Measurements from ENCODE around the gene FHL3. TPM values are rescaled to one million over a fixed set of nuclear protein-coding genes. Genes with fewer than 3 reads are reported as not detected.

The FHL3 gene
- total and polyA plus RNA-seq, 9 of the 15 experiments (the other 6 are each of a cell fraction or from before 2014, with no cell fraction given), result 6.1 to 144 (median 34.1) TPM

GRCh38 chr1:38012363-38013226 is 7.3 kb upstream of the FHL3 start, which contains the start of gene UTP11 (continued):
- TF ChIP-seq ZNF277 (CRISPR knock-in tag; IDR thresholded peaks at IDR 0.05; ENCODE audit: borderline replicate concordance), result no peak
- peak; percentile 79 for TF ChIP-seq BACH1 (tag; IDR thresholded peaks at IDR 0.05)
- no peak for TF ChIP-seq MAFK (IDR thresholded peaks at IDR 0.05; ENCODE audit: low read length)
- TF ChIP-seq CEBPG (CRISPR knock-in tag; IDR thresholded peaks at IDR 0.05), result peak; percentile 65
- peak in 1 of 2 experiments; percentile 58; a peak in 2 of 4 replicates for TF ChIP-seq CEBPG (tag; conservative IDR thresholded peaks at IDR 0.05 in 1 of 2, IDR thresholded peaks at IDR 0.05 in 1 of 2)
- peak; percentile 72 for TF ChIP-seq PTTG1 (tag; IDR thresholded peaks at IDR 0.05; ENCODE audit: low read depth)
- no peak for TF ChIP-seq ZNF699 (CRISPR knock-in tag; IDR thresholded peaks at IDR 0.05; ENCODE audit: insufficient replicate concordance)
- peak in 1 of 2 experiments; percentile 97; a peak in 2 of 4 replicates for TF ChIP-seq ARNT (IDR thresholded peaks at IDR 0.05)
- no peak for TF ChIP-seq ZNF778 (CRISPR knock-in tag; IDR thresholded peaks at IDR 0.05)
- TF ChIP-seq ZNF175 (CRISPR knock-in tag; IDR thresholded peaks at IDR 0.05; ENCODE audit: low read depth), result peak; percentile 99
- peak; percentile 74 for TF ChIP-seq FOSL1 (tag; conservative IDR thresholded peaks at IDR 0.05)
- 0 out of 2 replicates have a peak, but pooled peaks have one; percentile 20 for TF ChIP-seq ARID3A (IDR thresholded peaks at IDR 0.05; ENCODE audit: borderline replicate concordance, low read depth, low read length)
- TF ChIP-seq RNF219 (CRISPR knock-in tag; IDR thresholded peaks at IDR 0.05), result no peak
- peak; percentile 69; the same call in 1 of the 2 replicates for TF ChIP-seq ETV5 (CRISPR knock-in tag; IDR thresholded peaks at IDR 0.05; ENCODE audit: low read depth)
- TF ChIP-seq ZNF561 (CRISPR knock-in tag; conservative IDR thresholded peaks at IDR 0.05), result peak; percentile 84; the same call in 1 of the 2 replicates
- peak; percentile 77 for TF ChIP-seq ZNF324 (CRISPR knock-in tag; IDR thresholded peaks at IDR 0.05)
- TF ChIP-seq SMARCE1 (IDR thresholded peaks at IDR 0.05), result 0 out of 2 replicates have a peak, but pooled peaks have one; percentile 56
- 0 out of 2 replicates have a peak, but pooled peaks have one; percentile 42 for TF ChIP-seq ZNF24 (IDR thresholded peaks at IDR 0.05)
- no peak for TF ChIP-seq CAMTA2 (CRISPR knock-in tag; conservative IDR thresholded peaks at IDR 0.05)
- no peak for TF ChIP-seq RFX5 (IDR thresholded peaks at IDR 0.05; ENCODE audit: low read depth, low read length)
- TF ChIP-seq MAZ (CRISPR knock-in tag; conservative IDR thresholded peaks at IDR 0.05 in 1 of 2, IDR thresholded peaks at IDR 0.05 in 1 of 2), result peak; percentile 85 to 92
- peak; percentile 84 for TF ChIP-seq ZBTB26 (CRISPR knock-in tag; IDR thresholded peaks at IDR 0.05)
